Muscle layer of colon (tissue), 2 donors: ENCODE data around the gene SPECC1L.

ENCODE experiments used
- H3K27ac ChIP-seq: one replicate; pipeline ENCODE4 v1.7.0; 2013; ENCODE audit warnings: low read depth, mild to moderate bottlenecking, low read length, moderate library complexity
- H3K27me3 ChIP-seq, 2 donors: one replicate each; pipeline ENCODE4 v1.7.0; 2013; ENCODE audit warnings: low read length in 2 of 2, mild to moderate bottlenecking in 2 of 2; ENCODE audit not compliant: insufficient read depth in 2 of 2, control insufficient read depth in 1 of 2
- H3K36me3 ChIP-seq: one replicate; pipeline ENCODE4 v1.7.0; 2013; ENCODE audit warnings: mild to moderate bottlenecking, low read length; ENCODE audit not compliant: insufficient read depth
- H3K4me1 ChIP-seq: one replicate; pipeline ENCODE4 v1.7.0; 2013; ENCODE audit warnings: mild to moderate bottlenecking, low read length; ENCODE audit not compliant: insufficient read depth
- H3K4me3 ChIP-seq, 2 donors: one replicate each; pipeline ENCODE4 v1.7.0; 2013; ENCODE audit warnings: low read length in 2 of 2, low read depth in 1 of 2, mild to moderate bottlenecking in 1 of 2, moderate library complexity in 1 of 2
- H3K9ac ChIP-seq: one replicate; pipeline ENCODE4 v1.7.0; 2013; ENCODE audit warnings: low read length
- H3K9me3 ChIP-seq: one replicate; pipeline ENCODE4 v1.7.0; 2013; ENCODE audit warnings: mild to moderate bottlenecking, low read length
- donor health status: abdominal sarcoma.
- donor health status: Adenocarcinoma of cecum.

Gene SPECC1L

DNA sequence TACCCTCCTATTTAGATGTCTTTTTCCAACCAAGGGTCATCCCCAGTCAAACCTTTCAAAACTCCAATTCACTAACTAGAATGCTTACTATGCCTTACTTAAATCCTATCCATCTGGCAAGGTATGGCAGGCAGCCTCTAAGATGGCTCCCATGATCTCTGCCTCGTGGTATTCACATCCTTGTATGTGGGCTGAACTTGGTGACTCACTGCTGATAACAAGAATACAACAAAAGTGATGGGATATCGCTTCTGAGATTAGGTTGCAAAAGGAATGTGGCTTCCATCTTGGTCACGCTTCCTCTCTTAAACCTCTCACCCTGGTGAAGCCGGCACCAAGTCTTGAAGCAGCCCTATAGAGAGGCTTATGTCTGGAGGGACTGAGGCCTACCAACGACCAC is 194.9 kb downstream of the SPECC1L start:
- H3K27me3 ChIP-seq = no peaks in the 10 kb centered on the region
- H3K4me1 ChIP-seq = peaks cover 14% of the 10 kb centered on the region
- H3K9me3 ChIP-seq = no peaks in the 10 kb centered on the region
- no peaks in the 10 kb centered on the region for H3K36me3 ChIP-seq
- H3K9ac ChIP-seq = no peak overlapping the region
- H3K27ac ChIP-seq = no peak overlapping the region
- no peak overlapping the region for H3K4me3 ChIP-seq

DNA sequence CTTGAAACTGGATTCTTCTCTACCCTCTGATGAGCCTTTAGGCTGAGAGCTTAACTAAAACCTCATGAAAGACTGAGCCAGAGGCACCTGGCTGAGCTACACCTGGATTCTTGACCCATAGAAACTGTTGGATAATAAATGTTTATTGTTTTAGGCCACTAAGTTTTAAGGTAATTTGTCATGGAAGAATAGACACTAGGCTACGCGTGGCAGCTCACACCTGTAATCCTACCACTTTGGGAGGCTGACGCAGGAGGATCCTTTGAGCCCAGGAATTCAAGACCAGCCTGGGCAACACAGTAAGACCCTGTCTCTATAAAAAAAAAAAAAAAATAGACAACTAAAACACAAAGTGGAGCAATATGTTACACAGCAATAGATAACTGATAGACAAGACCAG is 195.3 kb downstream of the SPECC1L start:
- no peak overlapping the region for H3K4me3 ChIP-seq
- no peak overlapping the region for H3K9ac ChIP-seq
- no peak overlapping the region for H3K27ac ChIP-seq
- no peaks in the 10 kb centered on the region for H3K9me3 ChIP-seq
- peaks cover 14% of the 10 kb centered on the region for H3K4me1 ChIP-seq
- H3K36me3 ChIP-seq = no peaks in the 10 kb centered on the region
- no peaks in the 10 kb centered on the region for H3K27me3 ChIP-seq

DNA sequence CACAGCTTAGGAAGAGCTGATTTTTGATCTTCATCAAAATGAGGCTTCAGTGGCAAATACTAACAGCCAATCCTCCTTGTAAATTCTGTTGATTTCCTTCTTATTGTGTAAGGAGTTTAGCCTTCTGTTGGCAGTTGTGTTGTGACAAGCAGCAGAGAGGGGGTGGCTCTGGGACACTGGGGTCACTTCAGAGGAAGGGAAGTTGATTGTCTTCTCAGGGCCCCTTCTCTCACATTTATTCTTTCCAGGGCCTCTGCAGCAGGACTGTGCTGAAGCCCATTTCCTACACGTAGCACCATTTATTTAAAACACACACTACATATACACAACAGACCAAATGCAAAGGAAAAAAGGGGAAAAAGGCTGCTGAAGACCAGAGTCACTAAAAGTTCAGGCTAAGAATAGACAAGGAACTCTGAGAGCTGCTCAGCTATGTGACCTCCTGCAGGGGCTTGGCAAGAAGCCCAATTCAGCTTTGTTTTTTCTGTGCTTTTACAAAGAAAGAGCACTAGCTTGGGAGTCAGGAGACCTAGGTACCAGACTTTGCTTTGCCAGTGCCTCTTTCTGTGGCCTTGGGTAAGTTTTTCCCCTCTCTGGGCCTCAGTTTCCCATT is 196.2 kb downstream of the SPECC1L start:
- Histone ChIP-seq H3K9ac (no peak overlapping the region), H3K4me1 (peaks cover 14% of the 10 kb centered on the region), H3K27me3 (no peaks in the 10 kb centered on the region), H3K27ac (no peak overlapping the region), H3K4me3 (no peak overlapping the region), H3K9me3 (no peaks in the 10 kb centered on the region), H3K36me3 (no peaks in the 10 kb centered on the region)

DNA sequence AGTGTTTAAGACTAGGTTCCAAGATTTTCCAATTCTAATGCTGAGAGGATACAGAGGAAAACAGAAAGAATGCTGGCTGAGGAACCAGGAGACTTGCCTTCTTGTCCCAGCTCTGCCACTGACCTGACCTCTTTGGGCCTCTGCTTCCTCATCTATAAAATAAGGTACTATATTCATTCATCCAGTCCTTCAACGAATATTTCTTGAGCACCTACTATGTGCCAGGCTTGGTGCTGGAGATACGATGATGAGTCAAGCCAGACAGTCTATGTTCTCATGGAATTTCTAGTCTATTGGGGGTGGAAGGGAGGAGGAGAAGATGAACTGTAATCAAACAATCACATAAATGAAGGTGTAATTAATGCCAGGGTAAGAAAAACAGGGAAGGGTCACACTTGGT is 196.7 kb downstream of the SPECC1L start:
- no peak overlapping the region for H3K9ac ChIP-seq
- H3K4me3 ChIP-seq = no peak overlapping the region
- peaks cover 14% of the 10 kb centered on the region for H3K4me1 ChIP-seq
- H3K36me3 ChIP-seq = no peaks in the 10 kb centered on the region
- H3K9me3 ChIP-seq = no peaks in the 10 kb centered on the region
- H3K27me3 ChIP-seq = no peaks in the 10 kb centered on the region
- H3K27ac ChIP-seq = no peak overlapping the region
